A549 (cell line): ENCODE results near the gene C20orf141. TPM values are rescaled to one million over a fixed set of nuclear protein-coding genes. Genes with fewer than 3 reads are reported as not detected.
A peak's percentile ranks its signal among the peaks of the same experiment; 100 is the strongest.

Experiments used
- ATAC-seq, 2 experiments: fragments of 200-7000 bp in 1 of 2; fragments of >200 bp in 1 of 2; cut with Nextera tagmentation in 1 of 2; cut with Tn5 transposase in 1 of 2; 3 replicates each; pipeline versions ENCODE4 v1.8.0 to v1.9.1; 2018 to 2020; ENCODE audit warnings: mild to moderate bottlenecking in 1 of 2, moderate library complexity in 1 of 2
- CTCF ChIA-PET: fragments of 300-600 bp; sonication (Branson Sonifier 250); formaldehyde crosslinking; extraction: SDS; loops from one replicate; lab custom pipeline; 2021; ENCODE audit warnings: antibody characterized with exemption, inconsistent platforms; lab: Yijun Ruan, JAX
- POLR2A ChIA-PET: fragments of 350-600 bp; formaldehyde crosslinking; extraction: SDS; loops from one replicate; lab custom pipeline; 2021; ENCODE audit warnings: antibody characterized with exemption, inconsistent platforms; lab: Yijun Ruan, JAX
- DNase-seq, 2 experiments: peaks; one replicate each; pipeline versions ENCODE4 v3.0.0 to v3.0.0-alpha.2; 2011 to 2016; ENCODE audit warnings: low read depth in 1 of 2, low spot score in 1 of 2
- FAIRE-seq: peaks from 2 replicates; lab custom pipeline; 2011; peaks lifted over from hg19 to GRCh38; lab: Jason Lieb, UNC
- H3K27ac ChIP-seq, 2 experiments: fragments of >200 bp; sonication (Bioruptor Twin); formaldehyde crosslinking; 3 replicates each; pipeline ENCODE4 v1.5.1; 2016 to 2017
- H3K4me1 ChIP-seq: fragments of >200 bp; sonication (Bioruptor Twin); formaldehyde crosslinking; 3 replicates; pipeline ENCODE4 v1.6.1; 2016
- H3K4me2 ChIP-seq: fragments of >200 bp; sonication (Bioruptor Twin); formaldehyde crosslinking; 3 replicates; pipeline ENCODE4 v1.6.1; 2016
- H3K4me3 ChIP-seq: fragments of >200 bp; sonication (Bioruptor Twin); formaldehyde crosslinking; 3 replicates; pipeline ENCODE4 v1.5.1; 2016
- H3K9me3 ChIP-seq: fragments of >200 bp; sonication (Bioruptor Twin); formaldehyde crosslinking; 3 replicates; pipeline ENCODE4 v1.6.1; 2016
- CBX2 ChIP-seq: fragments of 200-600 bp; sonication (generic); IDR thresholded peaks from 2 replicates; pipeline ENCODE4 v1.6.1; 2016; ENCODE audit warnings: low read depth, mild to moderate bottlenecking, borderline replicate concordance
- CEBPB ChIP-seq, 2 experiments: fragments of >200 bp in 1 of 2; sonication (Bioruptor Twin) in 1 of 2; formaldehyde crosslinking in 1 of 2; IDR thresholded peaks; 2 replicates each; pipeline ENCODE4 v1.6.1; 2012 to 2016
- CHD2 ChIP-seq: fragments of 150-350 bp; IDR thresholded peaks from 2 replicates; pipeline ENCODE4 v1.6.1; 2014; ENCODE audit warnings: low read length; ENCODE audit not compliant: partially characterized antibody
- CHD4 ChIP-seq: fragments of 200-600 bp; sonication (generic); IDR thresholded peaks from 2 replicates; pipeline ENCODE4 v1.6.1; 2016; ENCODE audit warnings: antibody characterized with exemption, mild to moderate bottlenecking, borderline replicate concordance
- EHF ChIP-seq: fragments of 250-450 bp; sonication (Bioruptor Pico); IDR thresholded peaks from 2 replicates; pipeline ENCODE4 v1.5.0; 2020; ENCODE audit warnings: mild to moderate bottlenecking
- FOSB ChIP-seq: fragments of 250-450 bp; sonication (Bioruptor Pico); IDR thresholded peaks from 2 replicates; pipeline ENCODE4 v1.5.0; 2020; ENCODE audit warnings: mild to moderate bottlenecking, moderate library complexity
- FOXS1 ChIP-seq: fragments of 250-450 bp; sonication (Bioruptor Pico); IDR thresholded peaks from 2 replicates; pipeline ENCODE4 v1.5.0; 2020; ENCODE audit warnings: mild to moderate bottlenecking, moderate library complexity
- HDAC2 ChIP-seq: fragments of 200-600 bp; sonication (generic); IDR thresholded peaks from 2 replicates; pipeline ENCODE4 v1.6.1; 2016
- KDM1A ChIP-seq: fragments of 200-600 bp; sonication (generic); IDR thresholded peaks from 2 replicates; pipeline ENCODE4 v1.6.1; 2016; ENCODE audit warnings: low read depth, mild to moderate bottlenecking
- MAFK ChIP-seq: fragments of 450-650 bp; IDR thresholded peaks from 2 replicates; pipeline ENCODE4 v1.6.1; 2014; ENCODE audit not compliant: partially characterized antibody
- MYC ChIP-seq: IDR thresholded peaks from 2 replicates; pipeline ENCODE4 v1.6.1; 2012; ENCODE audit warnings: mild to moderate bottlenecking, inconsistent platforms, low read length, improper control_type of control experiment, borderline replicate concordance
- POLR2A ChIP-seq: IDR thresholded peaks from 2 replicates; pipeline ENCODE4 v1.6.1; 2012; ENCODE audit warnings: mild to moderate bottlenecking, low read length
- POLR2AphosphoS2 ChIP-seq: conservative IDR thresholded peaks from 2 replicates; pipeline ENCODE4 v1.6.1; 2012; ENCODE audit warnings: low read length, improper control_type of control experiment, inconsistent platforms
- RARB ChIP-seq: fragments of 250-450 bp; sonication (Bioruptor Pico); IDR thresholded peaks from 2 replicates; pipeline ENCODE4 v1.8.0; 2021; ENCODE audit warnings: mild to moderate bottlenecking, moderate library complexity
- RNF2 ChIP-seq: fragments of 200-600 bp; sonication (generic); IDR thresholded peaks from 2 replicates; pipeline ENCODE4 v1.6.1; 2016; ENCODE audit warnings: low read depth, mild to moderate bottlenecking, antibody characterized with exemption, moderate library complexity, borderline replicate concordance
- SREBF2 ChIP-seq: fragments of 450-650 bp; IDR thresholded peaks from 2 replicates; pipeline ENCODE4 v1.6.1; 2014; ENCODE audit warnings: mild to moderate bottlenecking, moderate library complexity
- TFCP2L1 ChIP-seq: fragments of 250-450 bp; sonication (Bioruptor Pico); IDR thresholded peaks from 2 replicates; pipeline ENCODE4 v1.5.0; 2021; ENCODE audit warnings: mild to moderate bottlenecking
- TP53 ChIP-seq: fragments of 250-450 bp; sonication (Bioruptor Pico); IDR thresholded peaks from 2 replicates; pipeline ENCODE4 v1.5.0; 2021; ENCODE audit warnings: mild to moderate bottlenecking, moderate library complexity
- WGBS: methylation state at CpG from one replicate; pipeline ENCODE4 v1.1.6; 2017; ENCODE audit errors: missing lambda C conversion rate; 5-methylcytosine and 5-hydroxymethylcytosine counted together
- polyA plus RNA-seq, 4 experiments: library from polyadenylated mRNA; depleted of rRNA in 3 of 4; stranded (reverse); fragments of >200 nt; fragmentation: RNase III in 1 of 4; extraction: RNeasy Plus Mini Kit Qiagen cat#74134 plus additional on column Dnase treatment in 1 of 4; gene quantifications; 2 replicates in 3 of 4; 3 replicates in 1 of 4; pipeline ENCODE4 v1.2.3, GENCODE V29; 2011 to 2017
- TF ChIP-seq, protein P1 (sequence below): fragments of 250-450 bp; sonication (Bioruptor Pico); IDR thresholded peaks from 2 replicates; pipeline ENCODE4 v1.5.0; 2021; ENCODE audit warnings: mild to moderate bottlenecking, moderate library complexity, borderline replicate concordance
- TF ChIP-seq, protein P2 (sequence below): fragments of >200 bp; sonication (Bioruptor Twin); formaldehyde crosslinking; IDR thresholded peaks from 3 replicates; pipeline ENCODE4 v1.6.1; 2016
- TF ChIP-seq, protein P3 (sequence below): IDR thresholded peaks from 2 replicates; pipeline ENCODE4 v1.6.1; 2012; ENCODE audit warnings: low read depth, borderline replicate concordance
- TF ChIP-seq, protein P4 (sequence below): fragments of 250-450 bp; sonication (Bioruptor Pico); IDR thresholded peaks from 2 replicates; pipeline ENCODE4 v1.5.0; 2020; ENCODE audit warnings: low read depth, mild to moderate bottlenecking, moderate library complexity
- TF ChIP-seq, protein P5 (sequence below): fragments of 450-650 bp; IDR thresholded peaks from 2 replicates; pipeline ENCODE4 v1.6.1; 2014; ENCODE audit warnings: antibody characterized with exemption

Gene C20orf141
- polyA plus RNA-seq, 2 of the 4 experiments (the other 2 are of a cell fraction): 0.16 to 0.56 TPM

DNA sequence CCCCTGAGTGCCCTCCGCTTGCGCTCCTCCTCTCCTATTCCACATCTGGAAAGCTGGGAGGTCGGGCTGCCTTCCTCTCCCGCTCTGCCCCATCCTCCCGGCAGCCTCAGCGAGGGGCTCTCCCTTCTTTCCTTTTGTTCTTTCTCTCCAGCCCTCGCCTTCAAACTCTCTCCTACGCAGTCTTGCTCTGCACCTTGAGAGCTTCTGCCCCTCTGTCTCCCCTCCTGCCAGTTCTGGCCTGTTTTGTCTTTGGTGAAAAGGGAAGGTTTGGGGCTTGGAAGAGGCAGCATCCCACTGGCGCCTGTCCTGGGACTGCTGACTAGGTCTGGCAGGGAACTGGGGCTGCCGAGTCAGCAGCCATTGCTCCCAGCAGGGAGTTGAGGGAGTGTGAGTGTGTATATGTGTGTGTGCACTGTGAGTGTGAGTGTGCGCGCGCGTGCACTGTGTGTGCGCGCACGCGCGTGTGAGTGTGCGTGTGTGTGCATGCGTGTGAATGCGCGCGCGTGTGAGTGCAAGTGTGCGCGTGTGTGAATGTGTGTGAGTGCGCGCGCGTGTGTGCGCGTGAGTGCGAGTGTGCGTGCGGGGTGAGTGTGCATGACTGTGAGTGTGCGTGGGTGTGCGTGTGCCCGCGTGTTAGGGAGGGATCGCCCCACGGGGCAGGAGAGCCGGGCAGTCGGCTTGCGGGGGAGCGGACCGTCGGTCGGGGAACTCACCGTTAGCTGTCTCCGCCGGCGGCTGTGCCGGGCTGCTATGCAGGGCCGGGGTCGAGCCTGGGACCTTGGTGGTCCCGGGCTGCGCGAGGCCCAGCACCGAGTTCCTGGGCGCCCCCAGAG, 14.9 kb upstream of the C20orf141 start:
- H3K4me3 ChIP-seq: 0 out of 3 replicates have a peak overlapping the region, but pooled peaks have one; percentile 14
- H3K4me1 ChIP-seq: no peaks in the 10 kb centered on the region
- FAIRE-seq (no peak), DNase-seq (no peak), ATAC-seq (peak in 1 of 2 experiments; percentile 16; a peak in 1 of 6 replicates)
- peaks cover 15% of the 10 kb centered on the region; the same call in 2 of the 3 replicates for H3K9me3 ChIP-seq
- POLR2A ChIA-PET: no interaction called here
- TF ChIP-seq POLR2A (0 out of 2 replicates have a peak, but pooled peaks have one; percentile 7), KDM1A (no peak), EHF (CRISPR knock-in tag) (no peak), CHD2 (no peak), RARB (CRISPR knock-in tag) (no peak), MAFK (peak; percentile 49), MYC (no peak), CBX2 (no peak)
- TF ChIP-seq, all 56 proteins: peak for 2
- CTCF ChIA-PET: interaction anchor here (0.7 to 2.7 kb wide), 7 partner anchors 10 to 107 kb away, joined by 3 to 8 read pairs (median 3); no protein-coding TSS in a partner anchor
- Histone ChIP-seq H3K27ac (no peak overlapping the region), H3K4me2 (peak overlapping the region; percentile 44; the same call in 2 of the 3 replicates)
- WGBS: 48% methylated on average over 61 of the region's 61 CpGs

DNA sequence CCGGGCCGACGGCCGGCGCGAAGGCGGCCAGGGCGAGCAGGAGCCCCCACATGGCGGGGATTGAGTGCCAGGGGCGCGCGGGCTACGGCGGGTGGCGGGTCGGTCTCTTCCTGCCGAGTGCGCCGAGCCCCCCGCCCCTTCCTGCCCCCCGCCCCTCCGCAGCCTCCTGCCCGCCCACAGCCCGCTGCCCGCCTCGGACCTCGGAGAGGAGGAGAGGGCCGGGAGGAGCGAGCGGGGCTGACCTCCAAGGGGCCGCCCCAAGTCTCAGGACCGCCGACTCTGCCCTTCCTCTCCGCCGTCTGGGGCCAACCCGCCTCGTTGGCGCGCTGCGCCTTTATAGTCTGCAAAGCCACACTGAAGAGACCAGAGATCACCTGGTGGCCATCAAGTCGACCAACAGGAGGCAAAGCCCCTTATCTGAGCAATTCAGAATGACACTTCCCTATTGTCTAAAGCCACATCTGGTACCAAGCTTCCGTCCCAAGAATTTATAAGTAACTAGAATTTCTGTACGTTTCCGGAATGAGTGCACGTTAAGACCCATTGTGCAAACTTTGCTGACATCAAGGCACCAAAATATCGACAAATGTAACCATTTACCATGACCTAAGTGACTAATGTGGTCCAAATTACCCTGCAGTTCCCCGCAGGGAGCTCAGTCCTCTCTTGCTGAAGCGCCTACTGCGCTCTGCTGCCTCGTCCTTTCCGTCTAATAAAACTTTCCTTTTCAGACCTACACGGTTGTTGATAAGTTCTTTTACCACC, 14.1 kb upstream of the C20orf141 start, which contains the start of gene CPXM1:
CPXM1 (minus strand) TSS at position 107 of the 765 bp plus-strand sequence; CDS start at position 52, 55 bp downstream.
- no peak for TF ChIP-seq FOXS1
- no peak for TF ChIP-seq TP53
- no peak for TF ChIP-seq HDAC2
- TF ChIP-seq KDM1A: no peak
- TF ChIP-seq, protein P1, sequence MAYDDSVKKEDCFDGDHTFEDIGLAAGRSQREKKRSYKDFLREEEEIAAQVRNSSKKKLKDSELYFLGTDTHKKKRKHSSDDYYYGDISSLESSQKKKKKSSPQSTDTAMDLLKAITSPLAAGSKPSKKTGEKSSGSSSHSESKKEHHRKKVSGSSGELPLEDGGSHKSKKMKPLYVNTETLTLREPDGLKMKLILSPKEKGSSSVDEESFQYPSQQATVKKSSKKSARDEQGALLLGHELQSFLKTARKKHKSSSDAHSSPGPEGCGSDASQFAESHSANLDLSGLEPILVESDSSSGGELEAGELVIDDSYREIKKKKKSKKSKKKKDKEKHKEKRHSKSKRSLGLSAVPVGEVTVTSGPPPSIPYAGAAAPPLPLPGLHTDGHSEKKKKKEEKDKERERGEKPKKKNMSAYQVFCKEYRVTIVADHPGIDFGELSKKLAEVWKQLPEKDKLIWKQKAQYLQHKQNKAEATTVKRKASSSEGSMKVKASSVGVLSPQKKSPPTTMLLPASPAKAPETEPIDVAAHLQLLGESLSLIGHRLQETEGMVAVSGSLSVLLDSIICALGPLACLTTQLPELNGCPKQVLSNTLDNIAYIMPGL: no peak
- TF ChIP-seq, protein P2, sequence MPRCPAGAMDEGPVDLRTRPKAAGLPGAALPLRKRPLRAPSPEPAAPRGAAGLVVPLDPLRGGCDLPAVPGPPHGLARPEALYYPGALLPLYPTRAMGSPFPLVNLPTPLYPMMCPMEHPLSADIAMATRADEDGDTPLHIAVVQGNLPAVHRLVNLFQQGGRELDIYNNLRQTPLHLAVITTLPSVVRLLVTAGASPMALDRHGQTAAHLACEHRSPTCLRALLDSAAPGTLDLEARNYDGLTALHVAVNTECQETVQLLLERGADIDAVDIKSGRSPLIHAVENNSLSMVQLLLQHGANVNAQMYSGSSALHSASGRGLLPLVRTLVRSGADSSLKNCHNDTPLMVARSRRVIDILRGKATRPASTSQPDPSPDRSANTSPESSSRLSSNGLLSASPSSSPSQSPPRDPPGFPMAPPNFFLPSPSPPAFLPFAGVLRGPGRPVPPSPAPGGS: no peak
- TF ChIP-seq CEBPB (IDR thresholded peaks at IDR 0.05): no peak
- TF ChIP-seq TFCP2L1 (CRISPR knock-in tag): no peak
- no peak for TF ChIP-seq EHF (CRISPR knock-in tag)
- TF ChIP-seq POLR2AphosphoS2: no peak
- no peak for TF ChIP-seq RNF2
- no peak for TF ChIP-seq CHD4
- TF ChIP-seq, protein P3, sequence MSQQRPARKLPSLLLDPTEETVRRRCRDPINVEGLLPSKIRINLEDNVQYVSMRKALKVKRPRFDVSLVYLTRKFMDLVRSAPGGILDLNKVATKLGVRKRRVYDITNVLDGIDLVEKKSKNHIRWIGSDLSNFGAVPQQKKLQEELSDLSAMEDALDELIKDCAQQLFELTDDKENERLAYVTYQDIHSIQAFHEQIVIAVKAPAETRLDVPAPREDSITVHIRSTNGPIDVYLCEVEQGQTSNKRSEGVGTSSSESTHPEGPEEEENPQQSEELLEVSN: no peak
- no peak for TF ChIP-seq CHD2
- TF ChIP-seq, protein P4, sequence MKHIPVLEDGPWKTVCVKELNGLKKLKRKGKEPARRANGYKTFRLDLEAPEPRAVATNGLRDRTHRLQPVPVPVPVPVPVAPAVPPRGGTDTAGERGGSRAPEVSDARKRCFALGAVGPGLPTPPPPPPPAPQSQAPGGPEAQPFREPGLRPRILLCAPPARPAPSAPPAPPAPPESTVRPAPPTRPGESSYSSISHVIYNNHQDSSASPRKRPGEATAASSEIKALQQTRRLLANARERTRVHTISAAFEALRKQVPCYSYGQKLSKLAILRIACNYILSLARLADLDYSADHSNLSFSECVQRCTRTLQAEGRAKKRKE (CRISPR knock-in tag): no peak
- TF ChIP-seq SREBF2: no peak
- TF ChIP-seq FOSB (CRISPR knock-in tag): no peak
- TF ChIP-seq, protein P5, sequence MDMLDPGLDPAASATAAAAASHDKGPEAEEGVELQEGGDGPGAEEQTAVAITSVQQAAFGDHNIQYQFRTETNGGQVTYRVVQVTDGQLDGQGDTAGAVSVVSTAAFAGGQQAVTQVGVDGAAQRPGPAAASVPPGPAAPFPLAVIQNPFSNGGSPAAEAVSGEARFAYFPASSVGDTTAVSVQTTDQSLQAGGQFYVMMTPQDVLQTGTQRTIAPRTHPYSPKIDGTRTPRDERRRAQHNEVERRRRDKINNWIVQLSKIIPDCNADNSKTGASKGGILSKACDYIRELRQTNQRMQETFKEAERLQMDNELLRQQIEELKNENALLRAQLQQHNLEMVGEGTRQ: no peak
- DNase-seq (no peak), ATAC-seq (no peak), FAIRE-seq (no peak)
- CTCF ChIA-PET: interaction anchor here (0.7 to 1.4 kb wide), 3 partner anchors 14 to 37 kb away, joined by 3 read pairs; partner anchors contain the start of gene C20orf141
- H3K27ac ChIP-seq: no peak within 1 kb of the TSS
- H3K4me2 ChIP-seq: peak within 1 kb of the TSS; percentile 44; the same call in 2 of the 3 replicates
- H3K9me3 ChIP-seq: peaks cover 15% of the 10 kb centered on the region; the same call in 2 of the 3 replicates
- no peaks in the 10 kb centered on the region for H3K4me1 ChIP-seq
- POLR2A ChIA-PET: no interaction called here
- H3K4me3 ChIP-seq: 0 out of 3 replicates have a peak within 1 kb of the TSS, but pooled peaks have one; percentile 14
- WGBS: 66% methylated on average over 35 of the region's 52 CpGs
